HepG2 (cell line): ENCODE measurements around the gene ANKRD11. TPM values are rescaled to one million over a fixed set of nuclear protein-coding genes. Genes with fewer than 3 reads are reported as not detected.
A peak's percentile ranks its signal among the peaks of the same experiment; 100 is the strongest.

Source experiments
- ATAC-seq: fragments of 200-7000 bp; cut with Tn5 transposase; 3 replicates; pipeline ENCODE4 v1.9.1; 2020; ENCODE audit warnings: mild to moderate bottlenecking, moderate library complexity
- BruUV-seq: library from RNA; stranded (reverse); fragments of 400-500 nt; replicated peaks from 2 replicates; lab custom pipeline; 2021; lab: Mats Ljungman, UMichigan
- CTCF ChIA-PET: fragments of 300-600 bp; formaldehyde crosslinking; extraction: SDS; loops from one replicate; lab custom pipeline; 2021; ENCODE audit warnings: low total read pairs, inconsistent platforms, low intra/inter-chr PET ratio; lab: Yijun Ruan, JAX
- POLR2A ChIA-PET: fragments of 350-600 bp; sonication (Branson Sonifier 250); formaldehyde crosslinking; loops from one replicate; lab custom pipeline; 2020; ENCODE audit warnings: antibody characterized with exemption, inconsistent platforms; lab: Yijun Ruan, JAX
- DNase-seq: peaks from one replicate; pipeline ENCODE4 v3.0.0-alpha.2; 2015; ENCODE audit warnings: low spot score
- FAIRE-seq: peaks from 3 replicates; lab custom pipeline; 2011; peaks lifted over from hg19 to GRCh38; lab: Jason Lieb, UNC
- H2AFZ ChIP-seq: one replicate; pipeline ENCODE4 v1.6.1; 2011; ENCODE audit warnings: low read length, inconsistent platforms
- H3K27ac ChIP-seq: fragments of 300-600 bp; 3 replicates; pipeline ENCODE4 v1.8.0; 2011; ENCODE audit warnings: mixed run types, mild to moderate bottlenecking, mixed read lengths, low read length, inconsistent platforms; ENCODE audit not compliant: insufficient read depth; ENCODE audit errors: extremely low read length
- H3K27me3 ChIP-seq, 2 experiments: fragments of 200-600 bp in 1 of 2; 2 replicates in 1 of 2; 3 replicates in 1 of 2; pipeline versions ENCODE4 v1.6.0 to v1.8.0; 2011; ENCODE audit warnings: low read length in 2 of 2, mild to moderate bottlenecking in 2 of 2, moderate library complexity in 2 of 2, inconsistent platforms in 1 of 2; ENCODE audit not compliant: insufficient read depth in 2 of 2, control insufficient read depth in 1 of 2
- H3K36me3 ChIP-seq, 2 experiments: fragments of 200-600 bp in 1 of 2; replicated peaks in 1 of 2; 2 replicates in 1 of 2; 3 replicates in 1 of 2; pipeline versions ENCODE4 v1.5.1 to v1.8.0; 2011; ENCODE audit warnings: low read length in 2 of 2, inconsistent platforms in 1 of 2; ENCODE audit not compliant: insufficient read depth in 2 of 2, control insufficient read depth in 1 of 2
- H3K4me1 ChIP-seq: 2 replicates; pipeline ENCODE4 v1.5.1; 2012; ENCODE audit warnings: low read length, inconsistent platforms; ENCODE audit not compliant: insufficient read depth
- H3K4me2 ChIP-seq: 2 replicates; pipeline ENCODE4 v1.6.0; 2011; ENCODE audit warnings: low read depth, low read length, inconsistent platforms
- H3K4me3 ChIP-seq, 3 experiments: fragments of 200-600 bp in 1 of 3; sonication (generic), shearing (Covaris generic) in 1 of 3; replicated peaks in 1 of 3; 2 replicates each; pipeline ENCODE4 v1.5.1; 2011 to 2016; ENCODE audit warnings: low read length in 3 of 3, inconsistent platforms in 2 of 3, low read depth in 2 of 3, mild to moderate bottlenecking in 2 of 3, control low read depth in 1 of 3, mixed read lengths in 1 of 3; ENCODE audit not compliant: insufficient read depth in 1 of 3
- H3K79me2 ChIP-seq: one replicate; pipeline ENCODE4 v1.6.1; 2011; ENCODE audit warnings: low read length, inconsistent platforms; ENCODE audit not compliant: insufficient read depth
- H3K9ac ChIP-seq: 2 replicates; pipeline ENCODE4 v1.6.0; 2011; ENCODE audit warnings: mild to moderate bottlenecking, low read depth, low read length, inconsistent platforms; ENCODE audit not compliant: insufficient read depth
- H3K9me3 ChIP-seq: 2 replicates; pipeline ENCODE4 v1.5.1; 2012; ENCODE audit warnings: mild to moderate bottlenecking, low read length
- H4K20me1 ChIP-seq: 2 replicates; pipeline ENCODE4 v1.6.0; 2011; ENCODE audit warnings: inconsistent platforms, mild to moderate bottlenecking, low read length, moderate library complexity; ENCODE audit not compliant: insufficient read depth
- ADNP ChIP-seq: sonication (generic); formaldehyde crosslinking; IDR thresholded peaks from 2 replicates; pipeline ENCODE4 v1.4.0; 2020; ENCODE audit warnings: missing genetic modification reagents
- EEA1 ChIP-seq: sonication (generic); formaldehyde crosslinking; IDR thresholded peaks from 2 replicates; pipeline ENCODE4 v1.5.1; 2020; ENCODE audit warnings: mild to moderate bottlenecking, missing genetic modification reagents, borderline replicate concordance
- ELF4 ChIP-seq: sonication (generic); formaldehyde crosslinking; IDR thresholded peaks from 2 replicates; pipeline ENCODE4 v1.5.0; 2020; ENCODE audit warnings: missing genetic modification reagents, mild to moderate bottlenecking, moderate library complexity, borderline replicate concordance
- EP300 ChIP-seq, 3 experiments: sonication (generic) in 1 of 3; formaldehyde crosslinking in 1 of 3; IDR thresholded peaks; 2 replicates each; pipeline versions ENCODE4 v1.5.1 to v1.6.1; 2011 to 2020; ENCODE audit warnings: low read depth in 2 of 3, low read length in 2 of 3, borderline replicate concordance in 1 of 3, improper control_type of control experiment in 1 of 3, mild to moderate bottlenecking in 1 of 3, missing genetic modification reagents in 1 of 3, moderate library complexity in 1 of 3
- FOXM1 ChIP-seq: sonication (generic); formaldehyde crosslinking; IDR thresholded peaks from 2 replicates; pipeline ENCODE4 v1.5.0; 2020; ENCODE audit warnings: missing genetic modification reagents
- GATAD2A ChIP-seq: IDR thresholded peaks from 2 replicates; pipeline ENCODE4 v1.6.1; 2016
- HHEX ChIP-seq: IDR thresholded peaks from 2 replicates; pipeline ENCODE4 v1.6.1; 2016; ENCODE audit warnings: control low read depth
- HOXA7 ChIP-seq: sonication (generic); formaldehyde crosslinking; IDR thresholded peaks from 2 replicates; pipeline ENCODE4 v1.8.1; 2022; ENCODE audit warnings: mild to moderate bottlenecking, missing genetic modification reagents, moderate library complexity
- KAT7 ChIP-seq: IDR thresholded peaks from 2 replicates; pipeline ENCODE4 v1.6.1; 2018; ENCODE audit warnings: borderline replicate concordance, missing compliant biosample characterization
- KLF11 ChIP-seq: IDR thresholded peaks from 2 replicates; pipeline ENCODE4 v1.6.1; 2016; ENCODE audit warnings: missing compliant biosample characterization
- MED1 ChIP-seq: sonication (generic); formaldehyde crosslinking; IDR thresholded peaks from 2 replicates; pipeline ENCODE4 v1.4.0; 2020; ENCODE audit warnings: missing genetic modification reagents
- NFIB ChIP-seq: sonication (generic); formaldehyde crosslinking; IDR thresholded peaks from 2 replicates; pipeline ENCODE4 v1.9.0; 2021; ENCODE audit warnings: missing genetic modification reagents, mild to moderate bottlenecking, borderline replicate concordance
- NFKBIZ ChIP-seq: IDR thresholded peaks from 2 replicates; pipeline ENCODE4 v1.6.1; 2018; ENCODE audit warnings: missing genetic modification reagents, missing compliant biosample characterization
- PLSCR1 ChIP-seq: sonication (generic); formaldehyde crosslinking; IDR thresholded peaks from 2 replicates; pipeline ENCODE4 v1.5.0; 2020; ENCODE audit warnings: missing genetic modification reagents, mild to moderate bottlenecking, borderline replicate concordance
- PRPF4 ChIP-seq: fragments of 200-400 bp; formaldehyde crosslinking; IDR thresholded peaks from 2 replicates; pipeline ENCODE4 v1.6.1; 2016; ENCODE audit warnings: low read length, low read depth; ENCODE audit not compliant: poor library complexity, severe bottlenecking
- RBFOX2 ChIP-seq: fragments of 200-400 bp; formaldehyde crosslinking; IDR thresholded peaks from 2 replicates; pipeline ENCODE4 v1.6.1; 2017; ENCODE audit warnings: low read depth, mild to moderate bottlenecking, low read length
- ZBTB1 ChIP-seq: sonication (generic); formaldehyde crosslinking; IDR thresholded peaks from 2 replicates; pipeline ENCODE4 v1.4.0; 2020; ENCODE audit warnings: missing genetic modification reagents, borderline replicate concordance
- ZBTB33 ChIP-seq: sonication (generic); formaldehyde crosslinking; IDR thresholded peaks from 2 replicates; pipeline ENCODE4 v1.4.0; 2020; ENCODE audit warnings: missing genetic modification reagents
- ZNF530 ChIP-seq: sonication (generic); formaldehyde crosslinking; IDR thresholded peaks from 2 replicates; pipeline ENCODE4 v1.5.0; 2020; ENCODE audit warnings: low read depth, mild to moderate bottlenecking, missing genetic modification reagents
- ZNF563 ChIP-seq: sonication (generic); formaldehyde crosslinking; IDR thresholded peaks from 2 replicates; pipeline ENCODE4 v1.8.0; 2022; ENCODE audit warnings: mild to moderate bottlenecking, moderate library complexity, missing genetic modification reagents
- ZNF644 ChIP-seq: IDR thresholded peaks from 2 replicates; pipeline ENCODE4 v1.6.1; 2016; ENCODE audit warnings: low read depth
- ZNF800 ChIP-seq: sonication (generic); formaldehyde crosslinking; IDR thresholded peaks from 2 replicates; pipeline ENCODE4 v1.4.0; 2020; ENCODE audit warnings: missing genetic modification reagents
- ZNF841 ChIP-seq: sonication (generic); formaldehyde crosslinking; IDR thresholded peaks from 2 replicates; pipeline ENCODE4 v1.8.1; 2023; ENCODE audit warnings: missing genetic modification reagents, borderline replicate concordance
- WGBS: methylation state at CpG from one replicate; pipeline ENCODE4 v1.1.6; 2017; ENCODE audit warnings: low lambda C conversion rate; 5-methylcytosine and 5-hydroxymethylcytosine counted together
- in situ Hi-C: cut with HindIII; loops from 2 replicates; pipeline ENCODE4 v1.10.0; 2017; ENCODE audit warnings: low pct_unique_long_range_greater_than_20kb; ENCODE audit not compliant: extremely low pct_ligation_motif_present
- intact Hi-C: fragments of 100-400 bp; cut with micrococcal nuclease; formaldehyde crosslinking; loops from one replicate; pipeline ENCODE4 v1.10.0; 2022; ENCODE audit not compliant: unreplicated experiment
- polyA plus RNA-seq, 8 experiments: library from polyadenylated mRNA; depleted of rRNA in 3 of 8; stranded (reverse) in 7 of 8; unstranded in 1 of 8; fragments of >200 nt; fragmentation: Illumina TruSeq in 4 of 8; extraction: Trizol in 4 of 8; gene quantifications; 2 replicates each; pipeline versions ENCODE4 v1.2.1 to v1.2.3, GENCODE V29; 2011 to 2016; ENCODE audit warnings: low read depth in 4 of 8, missing spikeins in 1 of 8, mixed read lengths in 1 of 8; ENCODE audit not compliant: insufficient read depth in 1 of 8
- total RNA-seq, 5 experiments: library from RNA; depleted of rRNA; stranded (reverse); fragments of >200 nt; fragmentation: Illumina TruSeq; extraction: Trizol; gene quantifications; 2 replicates each; pipeline ENCODE4 v1.2.3, GENCODE V29; 2016; ENCODE audit warnings: low read depth in 1 of 5

ANKRD11 gene
- total and polyA plus RNA-seq, 2 of the 13 experiments (the other 11 are each of a cell fraction or from before 2014, with no cell fraction given) = 21.4 to 38.4 TPM

- ATAC-seq (peak; percentile 39), DNase-seq (peak; percentile 41), FAIRE-seq (peak; percentile 89)
- ChIA-PET CTCF (no interaction called here), POLR2A (interaction anchor here (1.4 to 1.5 kb wide), 2 partner anchors 22 to 92 kb away, joined by 3 to 4 read pairs; no protein-coding TSS in a partner anchor)
- Histone ChIP-seq H3K9ac (peak overlapping the region; percentile 26), H4K20me1 (peaks cover 91% of the 10 kb centered on the region), H3K36me3 (peaks cover 4 to 22% of the 10 kb centered on the region in 2 experiments; a peak in 2 of 5 replicates), H2AFZ (no peak overlapping the region), H3K4me1 (peaks cover 86% of the 10 kb centered on the region), H3K27ac (peak overlapping the region; percentile 67), H3K9me3 (no peaks in the 10 kb centered on the region), H3K4me3 (peak overlapping the region in 1 of 3 experiments; percentile 29; a peak in 2 of 6 replicates), H3K4me2 (peak overlapping the region; percentile 64), H3K27me3 (no peaks in the 10 kb centered on the region), H3K79me2 (peaks cover 92% of the 10 kb centered on the region)
- in situ Hi-C loops = no loop called here
- whole genome bisulfite sequencing = 28% methylated on average over 7 of the region's 7 CpGs
- intact Hi-C loops = loop anchor here (2.0 to 10.0 kb wide), 2 partner anchors 25 to 83 kb away; no protein-coding TSS in a partner anchor
- no TSS peak for BruUV-seq
- TF ChIP-seq ZNF530 = no peak
- TF ChIP-seq ZBTB33 (CRISPR knock-in tag) = no peak; the same call in 1 of the 2 replicates
- TF ChIP-seq NFKBIZ (CRISPR knock-in tag) = no peak
- TF ChIP-seq RBFOX2 = no peak
- TF ChIP-seq NFIB (CRISPR knock-in tag) = no peak
- no peak for TF ChIP-seq PRPF4
- no peak for TF ChIP-seq KAT7 (CRISPR knock-in tag)
- TF ChIP-seq ZNF841 (CRISPR knock-in tag) = no peak
- TF ChIP-seq ZNF563 (CRISPR knock-in tag) = 0 out of 2 replicates have a peak, but pooled peaks have one; percentile 29
- no peak for TF ChIP-seq EP300 (IDR thresholded peaks at IDR 0.05; ENCODE audit: low read depth in 2 of 2, low read length in 2 of 2)
- no peak for TF ChIP-seq EP300 (CRISPR knock-in tag; IDR thresholded peaks at IDR 0.05; ENCODE audit: borderline replicate concordance)
- TF ChIP-seq PLSCR1 = no peak
- TF ChIP-seq ELF4 = no peak
- TF ChIP-seq KLF11 (CRISPR knock-in tag) = no peak
- no peak for TF ChIP-seq ADNP
- peak; percentile 71 for TF ChIP-seq GATAD2A (CRISPR knock-in tag)
- TF ChIP-seq ZNF800 = no peak
- no peak for TF ChIP-seq ZNF644 (CRISPR knock-in tag)
- no peak for TF ChIP-seq FOXM1 (CRISPR knock-in tag)
- TF ChIP-seq MED1 (CRISPR knock-in tag) = no peak
- TF ChIP-seq HHEX (CRISPR knock-in tag) = no peak
- no peak for TF ChIP-seq ZBTB1 (CRISPR knock-in tag)
- TF ChIP-seq HOXA7 (CRISPR knock-in tag) = no peak
- no peak for TF ChIP-seq EEA1
Observed at GRCh38 chr16:89417352-89417751, 73.0 kb downstream of the ANKRD11 start.
